Psoas muscle (tissue), 8 donors: ENCODE results near the gene TDRD1. TPM values are rescaled to one million over a fixed set of nuclear protein-coding genes. Genes with fewer than 3 reads are reported as not detected.

Experiments used
- ATAC-seq, 4 donors: fragments of 200-7000 bp; cut with Tn5 transposase; one replicate each; pipeline ENCODE4 v1.9.1; 2020; ENCODE audit warnings: moderate library complexity in 3 of 4, mild to moderate bottlenecking in 2 of 4
- DNase-seq, 2 donors: peaks; one replicate each; pipeline ENCODE4 v3.0.0-alpha.2; 2020
- H3K27ac ChIP-seq: fragments of 200-600 bp; one replicate; pipeline ENCODE4 v1.8.0; 2022
- H3K27me3 ChIP-seq, 3 donors: fragments of 200-600 bp in 1 of 3; one replicate each; pipeline versions ENCODE4 v1.6.1 to v1.8.0; 2013 to 2022; ENCODE audit warnings: low read length in 2 of 3, mild to moderate bottlenecking in 2 of 3, moderate library complexity in 1 of 3; ENCODE audit not compliant: insufficient read depth in 3 of 3
- H3K36me3 ChIP-seq, 2 donors: fragments of 200-600 bp in 1 of 2; one replicate each; pipeline versions ENCODE4 v1.6.1 to v1.8.0; 2013 to 2022; ENCODE audit warnings: low read depth in 1 of 2, mild to moderate bottlenecking in 1 of 2, moderate library complexity in 1 of 2; ENCODE audit not compliant: insufficient read depth in 1 of 2
- H3K4me1 ChIP-seq: fragments of 200-600 bp; one replicate; pipeline ENCODE4 v1.8.0; 2022
- H3K4me3 ChIP-seq: fragments of 200-600 bp; one replicate; pipeline ENCODE4 v1.8.0; 2022; ENCODE audit warnings: mild to moderate bottlenecking
- H3K9me3 ChIP-seq: fragments of 200-600 bp; one replicate; pipeline ENCODE4 v1.8.0; 2022
- WGBS, 3 donors: extraction: QIAGEN DNeasy Blood & Tissue Kit; methylation state at CpG; one replicate each; pipeline versions ENCODE4 v1.1.6 to v1.1.7; 2013; 5-methylcytosine and 5-hydroxymethylcytosine counted together
- intact Hi-C, 2 donors: fragments of 100-400 bp; cut with DNase I; formaldehyde crosslinking; loops; one replicate each; pipeline versions ENCODE4 v1.11.0 to v1.14.2; 2022
- polyA plus RNA-seq, 3 donors: library from polyadenylated mRNA; stranded (reverse); fragments of 200-250 nt; gene quantifications; one replicate each; pipeline ENCODE4 v1.2.3, GENCODE V29; 2013
- total RNA-seq, 4 donors: library from RNA; stranded (reverse); fragmentation: NEBNext Ultra II Directional in 2 of 4; extraction: Animal tissue kit (Norgen Biotek cat#: 25700) in 2 of 4; gene quantifications; one replicate each; pipeline versions ENCODE4 v1.2.1 to v1.2.4, GENCODE V29; 2021 to 2023
- TF ChIP-seq, protein P1 (sequence below): fragments of 200-600 bp; IDR thresholded peaks from one replicate; pipeline ENCODE4 v1.8.0; 2022; ENCODE audit warnings: antibody characterized with exemption
- donor health status: healthy with polysubstance abuse.
- donor health status: DM: no; HTN: no; CAD: no; lungs with moderate emphysema.
- donor health status: Bipolar disorder and iron deficiency.
- donor health status: healthy.
- donor health status: DM: yes; HTN: yes; CAD: no.
- donor health status: DM: no; HTN: no; CAD: no.
- donor health status: DM: no; HTN: no; CAD: no.
- donor health status: DM: yes; HTN: yes; CAD: no.

Gene TDRD1
- total and polyA plus RNA-seq, 7 donors, result 0.03 to 0.26 (median 0.20) TPM; not detected in 4

DNA sequence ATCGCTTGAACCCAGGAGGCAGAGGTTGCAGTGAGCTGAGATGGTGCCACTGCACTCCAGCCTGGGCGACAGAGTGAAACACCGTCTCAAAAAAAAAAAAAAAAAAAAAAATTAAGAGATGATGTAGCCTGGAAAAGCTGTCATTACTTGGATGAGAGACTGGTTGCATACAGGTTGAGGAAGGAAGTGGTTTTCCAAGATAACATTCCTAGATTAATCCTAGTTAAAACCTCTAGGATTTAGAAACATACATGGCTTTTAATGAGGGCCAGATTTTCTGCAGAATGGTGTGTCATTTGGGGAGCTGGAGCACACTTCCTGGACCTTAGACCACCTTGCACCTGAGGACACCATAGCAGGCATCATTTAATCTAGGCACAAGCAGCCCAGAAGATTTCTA lies 77.7 kb downstream of the TDRD1 start:
- DNase-seq (no peak), ATAC-seq (no peak)
- H3K27me3 ChIP-seq, result no peaks in the 10 kb centered on the region
- no peaks in the 10 kb centered on the region for H3K4me1 ChIP-seq
- TF ChIP-seq, protein P1, sequence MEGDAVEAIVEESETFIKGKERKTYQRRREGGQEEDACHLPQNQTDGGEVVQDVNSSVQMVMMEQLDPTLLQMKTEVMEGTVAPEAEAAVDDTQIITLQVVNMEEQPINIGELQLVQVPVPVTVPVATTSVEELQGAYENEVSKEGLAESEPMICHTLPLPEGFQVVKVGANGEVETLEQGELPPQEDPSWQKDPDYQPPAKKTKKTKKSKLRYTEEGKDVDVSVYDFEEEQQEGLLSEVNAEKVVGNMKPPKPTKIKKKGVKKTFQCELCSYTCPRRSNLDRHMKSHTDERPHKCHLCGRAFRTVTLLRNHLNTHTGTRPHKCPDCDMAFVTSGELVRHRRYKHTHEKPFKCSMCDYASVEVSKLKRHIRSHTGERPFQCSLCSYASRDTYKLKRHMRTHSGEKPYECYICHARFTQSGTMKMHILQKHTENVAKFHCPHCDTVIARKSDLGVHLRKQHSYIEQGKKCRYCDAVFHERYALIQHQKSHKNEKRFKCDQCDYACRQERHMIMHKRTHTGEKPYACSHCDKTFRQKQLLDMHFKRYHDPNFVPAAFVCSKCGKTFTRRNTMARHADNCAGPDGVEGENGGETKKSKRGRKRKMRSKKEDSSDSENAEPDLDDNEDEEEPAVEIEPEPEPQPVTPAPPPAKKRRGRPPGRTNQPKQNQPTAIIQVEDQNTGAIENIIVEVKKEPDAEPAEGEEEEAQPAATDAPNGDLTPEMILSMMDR, result no peak
- H3K9me3 ChIP-seq, result no peaks in the 10 kb centered on the region
- no peak overlapping the region for H3K27ac ChIP-seq
- no peaks in the 10 kb centered on the region for H3K36me3 ChIP-seq
- no peak overlapping the region for H3K4me3 ChIP-seq
- intact Hi-C loops, result no loop called here
- 61 to 76% (median 70%) methylated on average over 3 of the region's 3 CpGs for WGBS, 3 donors

DNA sequence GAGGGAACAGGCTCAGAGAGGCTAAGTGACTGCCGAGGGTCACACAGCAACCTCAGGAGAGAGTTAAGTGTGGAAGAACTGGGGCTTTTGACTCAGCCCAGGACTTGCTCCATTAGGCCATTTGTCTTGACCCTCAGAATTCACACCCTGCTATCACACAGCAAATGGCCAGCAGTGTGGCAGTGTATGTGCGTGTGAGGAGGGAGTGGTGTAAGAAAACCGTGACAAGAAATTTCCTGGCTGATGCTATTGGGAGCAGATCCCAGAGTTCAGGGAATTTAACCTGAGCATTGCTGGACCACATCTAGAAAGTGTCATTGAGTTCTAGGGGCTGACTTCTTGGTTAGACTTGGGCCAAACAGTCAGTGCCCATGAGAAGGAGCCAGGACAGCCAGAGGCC lies 78.3 kb downstream of the TDRD1 start:
- TF ChIP-seq, protein P1, result no peak
- 30 to 32% (median 31%) methylated on average over 3 of the region's 3 CpGs for WGBS, 3 donors
- H3K4me1 ChIP-seq, result no peaks in the 10 kb centered on the region
- ATAC-seq (no peak), DNase-seq (no peak)
- no peaks in the 10 kb centered on the region for H3K9me3 ChIP-seq
- no peaks in the 10 kb centered on the region for H3K27me3 ChIP-seq
- no peak overlapping the region for H3K4me3 ChIP-seq
- no peaks in the 10 kb centered on the region for H3K36me3 ChIP-seq
- no peak overlapping the region for H3K27ac ChIP-seq
- intact Hi-C loops, result no loop called here

DNA sequence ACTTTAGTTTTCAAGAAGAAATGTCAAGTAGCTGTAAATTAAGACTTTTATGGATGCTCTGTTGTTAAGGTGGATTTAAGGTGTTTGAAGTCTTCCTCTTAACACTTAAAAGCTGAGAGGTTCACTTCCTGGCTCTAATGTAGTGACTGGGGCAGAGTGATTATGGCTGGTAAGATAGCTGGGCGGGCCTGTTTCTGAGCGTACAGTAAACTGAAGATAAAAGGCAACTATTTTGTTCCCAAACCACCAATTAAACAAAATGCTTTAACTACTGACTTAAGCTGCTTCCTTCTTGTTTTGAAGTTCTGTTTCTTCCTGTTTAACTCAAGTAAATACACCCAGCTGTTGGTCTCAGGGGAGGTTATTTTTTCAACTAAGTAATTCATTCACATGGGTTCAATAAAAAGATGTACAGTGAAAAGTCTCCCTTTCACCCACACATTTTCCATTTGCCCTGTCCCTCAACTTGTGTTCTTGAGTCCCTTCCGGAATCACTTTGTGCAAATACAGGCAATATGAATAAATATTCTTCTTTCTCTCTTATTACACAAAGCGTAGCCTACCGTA lies 79.2 kb downstream of the TDRD1 start:
- no peaks in the 10 kb centered on the region for H3K9me3 ChIP-seq
- WGBS, 3 donors, result 81 to 91% (median 83%) methylated on average over 5 of the region's 5 CpGs

DNA sequence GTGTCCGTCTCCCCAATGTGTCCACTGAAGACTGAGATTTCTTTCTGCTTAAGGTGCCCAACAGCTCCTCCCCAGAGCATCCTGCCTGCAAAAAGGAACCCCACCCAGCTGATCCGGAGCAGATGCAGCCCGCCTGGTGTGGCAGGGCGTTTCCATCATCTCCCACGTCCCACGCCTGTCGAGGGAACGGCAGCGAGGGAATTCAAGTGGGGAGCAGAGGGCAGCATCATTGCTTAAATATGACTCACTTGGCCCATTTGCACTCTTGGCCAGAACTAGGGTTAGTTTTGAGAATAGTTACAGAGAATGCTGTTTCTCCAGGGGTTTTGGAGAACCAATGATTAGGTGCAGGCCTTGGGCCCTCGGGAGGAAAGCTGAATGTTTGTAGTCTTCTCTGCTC lies 80.7 kb downstream of the TDRD1 start:
- intact Hi-C loops, result loop anchor here in 1 of 2 donors (10.0 kb wide), 1 partner anchor 85 kb away; the partner anchor contains the start of genes CCDC186 and TDRD1
- Histone ChIP-seq H3K27me3 (no peaks in the 10 kb centered on the region), H3K36me3 (no peaks in the 10 kb centered on the region), H3K9me3 (no peaks in the 10 kb centered on the region), H3K4me1 (no peaks in the 10 kb centered on the region), H3K4me3 (no peak overlapping the region), H3K27ac (no peak overlapping the region)
- DNase-seq, result peak; percentile 67 to 78
- peak in 3 of 4 donors; percentile 44 to 57 (median 54) for ATAC-seq
- TF ChIP-seq, protein P1, result no peak
- WGBS, 3 donors, result 63 to 72% (median 66%) methylated on average over 10 of the region's 10 CpGs

More for the DNA sequence above, 79.2 kb downstream of the TDRD1 start:
- Histone ChIP-seq H3K27ac (no peak overlapping the region), H3K27me3 (no peaks in the 10 kb centered on the region), H3K4me3 (no peak overlapping the region), H3K36me3 (no peaks in the 10 kb centered on the region), H3K4me1 (no peaks in the 10 kb centered on the region)
- intact Hi-C loops, result no loop called here
- ATAC-seq, result no peak
- TF ChIP-seq, protein P1, result no peak
- no peak for DNase-seq

DNA sequence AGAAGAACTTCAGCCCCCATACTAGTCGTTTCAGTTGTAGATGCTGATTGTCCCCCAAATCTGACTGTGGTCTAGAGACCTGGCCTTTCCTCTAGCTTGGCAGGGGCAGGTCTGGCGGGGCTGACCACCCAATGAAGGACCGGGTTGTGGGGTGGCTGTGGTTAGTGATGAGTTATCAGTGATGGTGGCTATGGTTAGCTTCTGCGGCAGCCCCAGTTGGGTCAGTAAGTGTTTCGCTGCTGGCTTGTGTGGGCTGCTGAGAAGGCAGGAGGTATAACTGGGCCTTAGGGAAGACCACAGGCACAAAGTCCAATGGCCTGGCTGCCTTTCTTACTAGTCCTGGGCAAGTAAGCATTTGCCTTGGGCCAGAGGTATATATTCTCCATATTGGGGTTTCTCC lies 81.2 kb downstream of the TDRD1 start:
- DNase-seq (no peak), ATAC-seq (no peak)
- intact Hi-C loops, result loop anchor here in 1 of 2 donors (10.0 kb wide), 1 partner anchor 86 kb away; the partner anchor contains the start of genes CCDC186 and TDRD1
- Histone ChIP-seq H3K27me3 (no peaks in the 10 kb centered on the region), H3K27ac (no peak overlapping the region), H3K36me3 (no peaks in the 10 kb centered on the region), H3K9me3 (no peaks in the 10 kb centered on the region), H3K4me1 (no peaks in the 10 kb centered on the region), H3K4me3 (no peak overlapping the region)
- TF ChIP-seq, protein P1, result no peak
- WGBS, 3 donors, result 88 to 98% (median 90%) methylated on average over 5 of the region's 5 CpGs
